Common myeloid progenitor, CD34-positive (primary cell): ENCODE data around the gene SH2D4B.

Experiments
- CTCF ChIA-PET: fragments of 350-600 bp; sonication (Branson Sonifier 250); formaldehyde crosslinking; loops from one replicate; lab custom pipeline; 2021; ENCODE audit warnings: antibody characterized with exemption; lab: Charles Lee
- POLR2A ChIA-PET: fragments of 350-600 bp; sonication (Branson Sonifier 250); formaldehyde crosslinking; loops from one replicate; lab custom pipeline; 2021; ENCODE audit warnings: antibody characterized with exemption; lab: Charles Lee
- DNase-seq, 3 donors: peaks; one replicate each; pipeline versions ENCODE4 v3.0.0 to v3.0.0-alpha.2; 2013
- H3K27ac ChIP-seq, 2 experiments: 1 replicate in 1 of 2; 2 replicates in 1 of 2; pipeline ENCODE4 v1.7.0; 2013; ENCODE audit warnings: inconsistent platforms in 2 of 2, low read length in 2 of 2, mild to moderate bottlenecking in 2 of 2, low read depth in 1 of 2, moderate library complexity in 1 of 2; ENCODE audit not compliant: severe bottlenecking in 2 of 2, insufficient read depth in 1 of 2, poor library complexity in 1 of 2
- H3K27me3 ChIP-seq, 5 experiments: replicated peaks in 2 of 5; 1 replicate in 3 of 5; 2 replicates in 2 of 5; pipeline versions ENCODE4 v1.6.1 to v1.7.0; 2013; ENCODE audit warnings: low read length in 4 of 5, mild to moderate bottlenecking in 2 of 5, moderate library complexity in 2 of 5, inconsistent platforms in 1 of 5; ENCODE audit not compliant: insufficient read depth in 5 of 5, control insufficient read depth in 4 of 5
- H3K36me3 ChIP-seq, 4 experiments: 1 replicate in 2 of 4; 2 replicates in 2 of 4; pipeline versions ENCODE4 v1.6.1 to v1.7.0; 2013; ENCODE audit warnings: low read length in 3 of 4, control low read depth in 1 of 4, mild to moderate bottlenecking in 1 of 4; ENCODE audit not compliant: control insufficient read depth in 4 of 4, insufficient read depth in 4 of 4
- H3K4me1 ChIP-seq, 4 experiments: 1 replicate in 3 of 4; 2 replicates in 1 of 4; pipeline versions ENCODE4 v1.6.1 to v1.7.1; 2013; ENCODE audit warnings: low read length in 3 of 4, mild to moderate bottlenecking in 3 of 4, control low read depth in 1 of 4, inconsistent platforms in 1 of 4, moderate library complexity in 1 of 4; ENCODE audit not compliant: control insufficient read depth in 4 of 4, insufficient read depth in 4 of 4; ENCODE audit errors: control extremely low read depth in 1 of 4
- H3K4me3 ChIP-seq, 7 experiments: 1 replicate in 4 of 7; 2 replicates in 3 of 7; pipeline versions ENCODE4 v1.5.1 to v1.7.0; 2013; ENCODE audit warnings: mild to moderate bottlenecking in 7 of 7, low read length in 6 of 7, moderate library complexity in 6 of 7, inconsistent platforms in 2 of 7, low read depth in 2 of 7, control low read depth in 1 of 7; ENCODE audit not compliant: insufficient read depth in 4 of 7, control insufficient read depth in 1 of 7; ENCODE audit errors: extremely low read depth in 1 of 7
- H3K9me3 ChIP-seq, 5 experiments: 1 replicate in 4 of 5; 2 replicates in 1 of 5; pipeline versions ENCODE4 v1.6.1 to v1.7.1; 2013; ENCODE audit warnings: low read length in 4 of 5, mild to moderate bottlenecking in 2 of 5, inconsistent platforms in 1 of 5, low read depth in 1 of 5, moderate library complexity in 1 of 5; ENCODE audit not compliant: control insufficient read depth in 4 of 5, insufficient read depth in 2 of 5; ENCODE audit errors: control extremely low read depth in 1 of 5
- WGBS: methylation state at CpG from one replicate; pipeline ENCODE4 v1.1.5; 2013; ENCODE audit not compliant: insufficient coverage; 5-methylcytosine and 5-hydroxymethylcytosine counted together

SH2D4B gene

DNA sequence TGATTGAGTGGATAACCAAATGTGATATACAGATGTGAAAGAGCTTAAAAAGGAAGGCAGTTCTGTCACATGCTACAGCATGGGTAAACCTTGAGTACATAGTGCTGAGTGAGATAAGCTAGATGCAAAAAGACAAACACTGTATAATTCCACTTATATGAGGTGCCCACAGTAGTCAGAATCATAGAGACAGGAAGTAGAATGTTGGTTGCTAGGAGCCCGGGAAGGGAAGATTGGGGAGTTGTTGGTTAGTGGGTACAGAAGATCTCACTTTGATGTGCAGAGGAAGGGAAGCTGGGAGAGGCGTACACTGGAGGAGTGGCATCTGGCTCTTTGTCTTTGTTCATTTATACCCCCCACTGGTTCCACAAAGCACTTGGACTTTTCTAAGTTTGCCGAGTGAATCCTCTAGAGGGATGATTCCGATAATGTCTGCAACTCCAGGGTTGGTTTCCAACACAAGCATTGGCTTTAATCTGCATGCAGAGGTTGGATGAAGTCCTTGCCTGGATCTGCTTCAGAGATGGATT lies 44.1 kb upstream of the SH2D4B start:
- 0% methylated on average over 3 of the region's 4 CpGs for WGBS
- ChIA-PET CTCF (interaction anchor here (1.1 to 3.3 kb wide), 4 partner anchors 11 to 49 kb away, joined by 4 to 18 read pairs (median 13); no protein-coding TSS in a partner anchor), POLR2A (no interaction called here)
- peak; percentile 28 to 75 (median 62) for DNase-seq
- H3K9me3 ChIP-seq = no peaks in the 10 kb centered on the region
- H3K4me3 ChIP-seq = peak overlapping the region in 2 of 7 experiments; percentile 10 to 21
- H3K36me3 ChIP-seq = peaks cover 0 to 42% (median 16%) of the 10 kb centered on the region in 4 experiments
- peak overlapping the region in 1 of 2 experiments; percentile 55 for H3K27ac ChIP-seq
- H3K27me3 ChIP-seq = no peaks in the 10 kb centered on the region
- H3K4me1 ChIP-seq = peaks cover 25 to 68% (median 48%) of the 10 kb centered on the region in 4 experiments

DNA sequence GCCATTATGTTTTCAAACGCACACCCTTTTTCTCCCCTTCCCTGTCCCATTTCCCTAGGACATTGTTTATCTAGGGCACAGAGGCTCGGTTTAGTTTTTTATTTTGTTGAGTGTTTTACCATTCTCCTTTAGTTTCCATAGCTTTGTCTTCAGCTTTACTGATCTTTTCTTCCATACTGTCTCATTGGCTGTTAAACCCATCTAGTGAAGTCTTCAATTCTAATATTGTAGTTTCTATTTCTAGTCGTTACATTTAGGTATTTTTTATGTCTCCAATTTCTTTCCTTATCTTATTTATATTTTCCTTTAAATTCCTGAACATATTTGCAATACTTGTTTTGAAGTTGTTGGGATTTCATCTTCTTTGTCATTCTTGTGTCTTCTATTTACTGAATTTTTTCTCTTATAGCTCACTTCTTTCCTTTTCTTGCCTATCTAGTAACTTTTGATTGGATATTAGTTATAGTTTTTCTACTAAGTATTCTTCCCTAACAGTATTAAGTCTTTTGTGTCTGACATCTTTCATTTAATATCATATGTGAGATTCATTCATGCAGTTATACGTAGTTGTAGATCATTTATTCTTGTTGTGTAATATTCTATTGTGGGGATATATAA lies 41.0 kb upstream of the SH2D4B start:
- Histone ChIP-seq H3K27me3 (no peaks in the 10 kb centered on the region), H3K36me3 (peaks cover 0 to 18% (median 3%) of the 10 kb centered on the region in 4 experiments), H3K4me1 (peaks cover 29 to 89% (median 68%) of the 10 kb centered on the region in 4 experiments), H3K4me3 (no peak overlapping the region), H3K27ac (no peak overlapping the region), H3K9me3 (no peaks in the 10 kb centered on the region)
- CTCF ChIA-PET = interaction anchor here (1.2 to 21.8 kb wide), 6 partner anchors 9 to 52 kb away, joined by 3 to 571 read pairs (median 8); no protein-coding TSS in a partner anchor
- POLR2A ChIA-PET = no interaction called here
- no peak for DNase-seq
- 100% methylated on average over 1 of the region's 4 CpGs for WGBS

DNA sequence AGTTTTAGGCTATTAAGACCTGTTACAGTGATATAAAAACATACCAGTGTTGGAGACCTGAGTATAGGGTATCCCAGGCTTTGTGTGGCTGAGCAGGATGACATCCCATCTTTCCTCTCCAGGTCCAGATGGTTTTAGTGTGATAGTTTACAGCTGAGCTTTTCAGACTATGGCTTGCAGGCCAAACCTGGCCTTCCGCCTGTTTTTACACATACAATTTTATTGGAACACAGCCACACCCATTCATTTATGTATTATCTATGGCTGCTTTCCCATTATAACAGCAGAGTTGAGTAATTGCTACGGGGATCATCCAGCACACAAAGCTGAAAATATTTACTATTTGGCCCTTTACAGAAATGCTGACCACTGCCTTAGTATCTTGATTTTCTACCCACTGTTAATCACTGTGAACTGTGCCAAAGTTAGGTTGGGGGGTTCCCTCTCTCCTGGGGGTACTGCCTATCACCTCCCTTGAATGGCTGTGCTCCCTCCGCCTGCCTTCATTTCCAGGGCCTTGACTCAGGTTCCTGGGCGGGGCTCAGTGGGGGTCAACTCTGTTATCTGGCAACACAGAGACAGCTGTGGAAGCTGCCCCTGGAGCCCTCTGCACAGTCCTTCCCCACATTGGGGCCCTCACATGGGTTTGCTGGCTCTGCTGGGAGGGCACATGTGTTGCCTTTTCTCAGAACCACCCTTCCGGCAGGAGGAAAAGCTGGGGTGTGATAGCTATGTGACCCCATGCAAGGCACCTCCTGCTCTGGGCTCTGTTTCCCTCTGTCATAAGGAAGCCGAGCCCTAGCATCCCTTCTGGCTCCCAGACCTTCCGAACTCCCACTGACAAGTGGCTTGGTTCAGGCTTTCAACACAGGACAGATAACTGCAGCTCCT lies 40.3 kb upstream of the SH2D4B start:
- Histone ChIP-seq H3K4me1 (peaks cover 29 to 89% (median 66%) of the 10 kb centered on the region in 4 experiments), H3K9me3 (no peaks in the 10 kb centered on the region), H3K27me3 (no peaks in the 10 kb centered on the region), H3K4me3 (no peak overlapping the region), H3K27ac (peak overlapping the region in 1 of 2 experiments; percentile 73), H3K36me3 (peaks cover 0 to 17% (median 2%) of the 10 kb centered on the region in 4 experiments)
- CTCF ChIA-PET = interaction anchor here (0.8 to 21.8 kb wide), 13 partner anchors 8 to 70 kb away, joined by 3 to 571 read pairs (median 5); no protein-coding TSS in a partner anchor
- DNase-seq = peak; percentile 46 to 86 (median 73)
- 14% methylated on average over 5 of the region's 7 CpGs for WGBS
- POLR2A ChIA-PET = no interaction called here

- peaks cover 24 to 90% (median 66%) of the 10 kb centered on the region in 4 experiments for H3K4me1 ChIP-seq
- H3K4me3 ChIP-seq = peak overlapping the region in 2 of 7 experiments; percentile 20 to 27
- WGBS = 56% methylated on average over 8 of the region's 8 CpGs
These were observed 39.4 kb upstream of the SH2D4B start for GRCh38 chr10:80498078-80498832.

DNA sequence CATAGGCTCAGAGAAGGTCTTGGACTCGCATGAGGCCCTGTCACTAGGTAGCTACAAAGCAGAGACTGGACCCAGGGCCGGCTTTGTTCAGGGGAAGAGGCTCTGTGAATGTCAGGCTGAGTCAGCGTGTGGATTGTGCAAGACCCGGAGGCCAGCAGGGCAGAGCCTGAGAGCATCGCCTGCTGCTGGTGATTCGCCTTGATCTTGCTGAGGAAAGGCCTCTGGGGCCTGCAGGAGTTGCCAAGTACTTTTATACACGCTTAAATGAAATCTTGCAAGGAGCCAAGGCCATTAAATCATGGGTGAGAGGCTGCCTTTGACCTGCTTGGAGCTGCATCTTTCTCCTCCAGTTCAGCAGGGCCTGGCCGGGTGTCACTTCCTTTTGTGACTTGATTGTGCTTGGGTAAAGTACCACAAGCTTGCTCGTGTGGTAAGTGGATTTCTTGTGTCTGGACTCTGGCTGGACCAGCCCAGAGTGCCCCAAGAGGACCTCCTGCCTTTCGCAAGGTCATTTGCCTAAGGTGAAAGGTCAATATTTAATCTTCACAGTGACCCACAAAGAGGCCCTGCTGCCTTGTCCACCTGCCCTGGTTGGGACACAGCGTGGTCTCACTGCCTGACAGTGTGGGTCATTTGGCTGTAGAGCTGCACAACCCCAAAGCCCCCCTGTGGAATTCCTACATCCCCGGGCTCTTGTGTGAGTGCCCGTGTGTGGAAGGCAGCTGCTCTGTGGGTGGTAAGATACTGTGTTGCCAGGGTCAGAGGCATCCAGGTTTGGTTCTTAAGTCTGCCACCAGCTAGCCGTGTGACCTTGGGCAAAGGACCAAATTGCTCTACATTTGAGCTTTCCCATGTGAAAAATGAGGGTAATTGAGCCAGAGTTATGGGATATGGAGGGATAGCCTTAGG lies 38.6 kb upstream of the SH2D4B start:
- ChIA-PET CTCF (interaction anchor here (0.8 to 21.8 kb wide), 15 partner anchors 9 to 122 kb away, joined by 3 to 571 read pairs (median 5); no protein-coding TSS in a partner anchor), POLR2A (interaction anchor here (1.2 kb wide), 1 partner anchor 40 kb away, joined by 3 read pairs; no protein-coding TSS in a partner anchor)
- Histone ChIP-seq H3K27me3 (no peaks in the 10 kb centered on the region), H3K4me3 (peak overlapping the region in 3 of 7 experiments; percentile 15 to 38 (median 20)), H3K27ac (peak overlapping the region; percentile 42 to 73), H3K4me1 (peaks cover 21 to 90% (median 64%) of the 10 kb centered on the region in 4 experiments), H3K9me3 (no peaks in the 10 kb centered on the region), H3K36me3 (peaks cover 0 to 19% (median 2%) of the 10 kb centered on the region in 4 experiments)
- WGBS = 24% methylated on average over 11 of the region's 14 CpGs
- peak; percentile 75 to 92 (median 90) for DNase-seq

More at GRCh38 chr10:80498078-80498832, 39.4 kb upstream of the SH2D4B start:
- POLR2A ChIA-PET = no interaction called here
- Histone ChIP-seq H3K27ac (peak overlapping the region; percentile 19 to 73), H3K36me3 (peaks cover 0 to 19% (median 2%) of the 10 kb centered on the region in 4 experiments), H3K27me3 (no peaks in the 10 kb centered on the region), H3K9me3 (no peaks in the 10 kb centered on the region)
- CTCF ChIA-PET = interaction anchor here (0.8 to 21.8 kb wide), 14 partner anchors 8 to 121 kb away, joined by 3 to 571 read pairs (median 6); no protein-coding TSS in a partner anchor
- DNase-seq = no peak
